ENCODE measurements around the gene R3HDM2. TPM values are rescaled to one million over a fixed set of nuclear protein-coding genes. Genes with fewer than 3 reads are reported as not detected.

R3HDM2 gene
- total RNA-seq, 2 donors from 2014 or later = 82.7 to 116 TPM

GRCh38 chr12:57242691-57243454, 188.0 kb downstream of the R3HDM2 start:
- WGBS, 2 experiments (ENCODE audit: insufficient coverage in 1 of 2, insufficient read length in 1 of 2) = 1 to 2% methylated on average over 26 to 45 of the region's 45 CpGs
- peaks cover 62% of the 10 kb centered on the region for H3K27me3 ChIP-seq (ENCODE audit: control insufficient read depth, insufficient read depth, low read length, poor library complexity, severe bottlenecking)
- peak; percentile 82 for TF ChIP-seq CTCF (conservative IDR thresholded peaks at IDR 0.05)

GRCh38 chr12:57242329-57242690, 188.5 kb downstream of the R3HDM2 start:
- H3K9me3 Mint-ChIP-seq = no peaks in the 10 kb centered on the region
- Histone ChIP-seq H3K9me3 (ENCODE audit: control insufficient read depth, low read length) (no peaks in the 10 kb centered on the region), H3K27me3 (ENCODE audit: control insufficient read depth, insufficient read depth, low read length, poor library complexity, severe bottlenecking) (peaks cover 68% of the 10 kb centered on the region), H3K4me3 (ENCODE audit: low read length) (peak overlapping the region; percentile 65), H3K27ac (ENCODE audit: low read depth, low read length) (no peak overlapping the region), H3K4me1 (ENCODE audit: control insufficient read depth, insufficient read depth, low read length) (peaks cover 6% of the 10 kb centered on the region), H3K9ac (ENCODE audit: extremely low read depth, low read length, poor library complexity, severe bottlenecking) (no peak overlapping the region), H3K36me3 (ENCODE audit: control insufficient read depth, insufficient read depth, low read length) (no peaks in the 10 kb centered on the region)
- TF ChIP-seq CTCF (conservative IDR thresholded peaks at IDR 0.05) = no peak
- WGBS, 2 experiments (ENCODE audit: insufficient coverage in 1 of 2, insufficient read length in 1 of 2) = 6 to 14% methylated on average over 7 to 18 of the region's 18 CpGs
- peaks cover 75% of the 10 kb centered on the region for H3K27me3 Mint-ChIP-seq (ENCODE audit: insufficient read depth)
- H3K36me3 Mint-ChIP-seq (ENCODE audit: low read depth) = peaks cover 4% of the 10 kb centered on the region
- peak overlapping the region; percentile 54 for H3K4me3 Mint-ChIP-seq
- no peak overlapping the region for H3K27ac Mint-ChIP-seq
- H3K4me1 Mint-ChIP-seq = peaks cover 30% of the 10 kb centered on the region
- DNase-seq = no peak

More at GRCh38 chr12:57242691-57243454, 188.0 kb downstream of the R3HDM2 start:
- H3K36me3 Mint-ChIP-seq (ENCODE audit: low read depth) = peaks cover 4% of the 10 kb centered on the region
- peaks cover 70% of the 10 kb centered on the region for H3K27me3 Mint-ChIP-seq (ENCODE audit: insufficient read depth)
- H3K4me3 Mint-ChIP-seq = peak overlapping the region; percentile 54
- peak overlapping the region; percentile 65 for H3K4me3 ChIP-seq (ENCODE audit: low read length)
- peaks cover 28% of the 10 kb centered on the region for H3K4me1 Mint-ChIP-seq
- peaks cover 6% of the 10 kb centered on the region for H3K4me1 ChIP-seq (ENCODE audit: control insufficient read depth, insufficient read depth, low read length)
- DNase-seq = peak; percentile 99
- H3K9me3 Mint-ChIP-seq = no peaks in the 10 kb centered on the region
- no peak overlapping the region for H3K27ac ChIP-seq (ENCODE audit: low read depth, low read length)
- H3K36me3 ChIP-seq (ENCODE audit: control insufficient read depth, insufficient read depth, low read length) = no peaks in the 10 kb centered on the region
- H3K9ac ChIP-seq (ENCODE audit: extremely low read depth, low read length, poor library complexity, severe bottlenecking) = no peak overlapping the region
- H3K27ac Mint-ChIP-seq = no peak overlapping the region
- no peaks in the 10 kb centered on the region for H3K9me3 ChIP-seq (ENCODE audit: control insufficient read depth, low read length)

GRCh38 chr12:57241402-57242310, 189.2 kb downstream of the R3HDM2 start:
- peak overlapping the region; percentile 66 for H3K27ac ChIP-seq (ENCODE audit: low read depth, low read length)
- H3K9ac ChIP-seq (ENCODE audit: extremely low read depth, low read length, poor library complexity, severe bottlenecking) = no peak overlapping the region
- Mint-ChIP-seq H3K9me3 (no peaks in the 10 kb centered on the region), H3K36me3 (ENCODE audit: low read depth) (peaks cover 2% of the 10 kb centered on the region), H3K4me1 (peaks cover 30% of the 10 kb centered on the region), H3K27ac (no peak overlapping the region), H3K4me3 (no peak overlapping the region), H3K27me3 (ENCODE audit: insufficient read depth) (peaks cover 82% of the 10 kb centered on the region)
- no peak overlapping the region for H3K4me3 ChIP-seq (ENCODE audit: low read length)
- no peak for TF ChIP-seq CTCF (conservative IDR thresholded peaks at IDR 0.05)
- no peaks in the 10 kb centered on the region for H3K36me3 ChIP-seq (ENCODE audit: control insufficient read depth, insufficient read depth, low read length)
- peaks cover 74% of the 10 kb centered on the region for H3K27me3 ChIP-seq (ENCODE audit: control insufficient read depth, insufficient read depth, low read length, poor library complexity, severe bottlenecking)
- peaks cover 6% of the 10 kb centered on the region for H3K4me1 ChIP-seq (ENCODE audit: control insufficient read depth, insufficient read depth, low read length)
- 10 to 16% methylated on average over 16 to 47 of the region's 48 CpGs for WGBS, 2 experiments (ENCODE audit: insufficient coverage in 1 of 2, insufficient read length in 1 of 2)
- peak; percentile 67 for DNase-seq
- H3K9me3 ChIP-seq (ENCODE audit: control insufficient read depth, low read length) = no peaks in the 10 kb centered on the region
